OCI-LY3 (cell line): Measurements from ENCODE around the gene SLC12A8.

Experiments used
- CTCF ChIP-seq: fragments of 200-600, 300-600 bp; sonication (generic); IDR thresholded peaks from 2 replicates; pipeline ENCODE4 v1.5.1; 2014; ENCODE audit warnings: antibody characterized with exemption, low read length, low read depth
- EZH2phosphoT487 ChIP-seq: fragments of 200-600 bp; shearing (Covaris generic); IDR thresholded peaks from 2 replicates; pipeline ENCODE4 v1.6.1; 2018; ENCODE audit warnings: antibody characterized with exemption, mixed run types, low read depth

- no peak for TF ChIP-seq CTCF
- no peak for TF ChIP-seq EZH2phosphoT487
Observed at GRCh38 chr3:125140011-125140817, 72.3 kb downstream of the SLC12A8 start.
